Dedifferentiated amniotic fluid mesenchymal stem cell (primary cell): ENCODE results near the gene AMER1.

Experiments used
- DNase-seq: peaks from one replicate; pipeline ENCODE4 v3.0.0-alpha.2; 2016; ENCODE audit errors: extremely low spot score

AMER1 gene

DNA sequence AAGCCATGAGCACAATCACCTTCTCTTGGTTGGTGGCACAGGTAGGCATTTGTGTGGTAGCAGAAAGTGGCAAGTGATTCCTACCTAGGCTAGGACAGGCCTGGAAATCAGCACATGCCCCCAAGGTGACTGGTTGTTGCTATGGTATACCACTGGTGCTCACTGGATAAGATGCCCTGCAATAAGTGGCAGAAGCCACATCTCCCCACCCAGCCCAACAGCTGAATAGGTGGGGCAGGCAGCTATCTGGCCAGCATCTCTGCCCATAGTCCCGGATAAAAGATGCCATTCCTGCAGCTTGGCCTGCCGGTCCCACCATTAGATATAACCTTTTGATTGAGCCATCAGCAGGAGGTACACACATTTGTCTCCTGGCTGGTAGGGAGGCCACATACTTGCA, 21.1 kb downstream of the AMER1 start:
- DNase-seq = no peak

DNA sequence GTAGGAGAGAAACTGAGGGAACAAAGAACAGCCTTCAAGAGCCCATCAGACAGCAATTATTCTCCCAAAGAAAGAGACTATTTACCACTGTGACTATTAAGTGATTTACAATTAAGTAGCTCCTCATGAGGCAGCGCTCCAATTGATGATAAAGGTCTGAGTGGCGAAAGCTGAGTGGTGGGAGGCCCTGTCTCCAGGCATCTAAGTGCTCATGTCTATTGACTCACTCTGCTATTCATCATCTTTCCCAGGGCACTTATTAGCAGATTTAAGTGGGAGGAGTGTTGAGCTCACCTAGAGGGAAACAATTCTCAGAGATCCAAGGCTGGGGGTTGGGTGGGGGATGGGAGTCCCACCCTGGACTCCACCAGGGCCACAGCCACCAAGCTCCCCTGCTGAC, 23.3 kb downstream of the AMER1 start:
- no peak for DNase-seq

- DNase-seq = no peak
Observed at GRCh38 chrX:64176876-64177275, 28.6 kb downstream of the AMER1 start.

DNA sequence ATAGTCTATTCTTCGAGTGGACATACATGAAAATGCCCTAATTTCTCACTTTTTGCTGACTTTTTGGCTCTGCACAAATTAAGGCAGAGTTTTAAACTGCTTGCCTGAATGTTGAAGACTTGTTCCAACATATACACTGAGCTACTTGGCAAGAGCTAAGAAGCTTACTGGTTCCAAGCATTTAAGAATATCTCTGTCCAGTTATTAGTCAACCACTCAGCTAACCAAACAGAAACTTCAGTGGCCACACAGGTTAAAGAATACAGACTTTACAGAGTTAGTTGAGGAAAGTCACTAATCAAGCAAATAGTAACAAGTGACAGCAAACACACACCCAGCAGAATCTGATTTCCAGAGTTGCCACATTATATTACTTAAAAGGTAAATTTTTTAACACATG, 35.5 kb downstream of the AMER1 start:
- DNase-seq = no peak

- no peak for DNase-seq
Observed at GRCh38 chrX:64152857-64153256, 52.7 kb downstream of the AMER1 start.

- DNase-seq = no peak
Observed at GRCh38 chrX:64151911-64152310, 53.6 kb downstream of the AMER1 start.

GRCh38 chrX:64150775-64151174, 54.7 kb downstream of the AMER1 start:
- no peak for DNase-seq
